ENCODE measurements around the gene ITGB5. TPM values are rescaled to one million over a fixed set of nuclear protein-coding genes. Genes with fewer than 3 reads are reported as not detected.

ITGB5 gene
- total and polyA plus RNA-seq, 2 donors (not counting 3 experiments of a cell fraction or from before 2014, with no cell fraction given) = 144 to 170 TPM

GRCh38 chr3:124817079-124817478 lies 70.1 kb downstream of the ITGB5 start:
- Histone ChIP-seq H2AFZ (ENCODE audit: low read depth, low read length) (no peak overlapping the region), H3K9me3 (replicated peaks; ENCODE audit: control insufficient read depth, insufficient read depth, low read length) (no peaks in the 10 kb centered on the region), H3K27me3 (ENCODE audit: control insufficient read depth in 2 of 2, insufficient read depth in 2 of 2, low read length in 2 of 2) (no peaks in the 10 kb centered on the region), H3K79me2 (ENCODE audit: control insufficient read depth, insufficient read depth, low read length) (no peaks in the 10 kb centered on the region), H3K9me1 (replicated peaks; ENCODE audit: control insufficient read depth, extremely low read depth, insufficient read depth, low read length) (no peaks in the 10 kb centered on the region), H3K27ac (ENCODE audit: insufficient read depth, low read depth, low read length) (no peak overlapping the region), H3K4me3 (replicated peaks in 1 of 3; ENCODE audit: insufficient read depth in 1 of 3, low read depth in 1 of 3, low read length in 3 of 3) (no peak overlapping the region), H3K4me1 (ENCODE audit: control insufficient read depth, extremely low read depth, insufficient read depth, low read length) (no peaks in the 10 kb centered on the region), H3K4me2 (ENCODE audit: insufficient read depth, low read length) (no peak overlapping the region), H4K20me1 (replicated peaks; ENCODE audit: control insufficient read depth, extremely low read depth, insufficient read depth, low read length) (no peaks in the 10 kb centered on the region), H3K9ac (replicated peaks; ENCODE audit: extremely low read depth, insufficient read depth, low read length) (no peak overlapping the region), H3K36me3 (ENCODE audit: control insufficient read depth in 2 of 2, extremely low read depth in 1 of 2, insufficient read depth in 2 of 2, low read length in 2 of 2) (peaks cover 0 to 2% of the 10 kb centered on the region in 2 experiments)
- no TSS peak for BruUV-seq (replicated peaks)
- TF ChIP-seq EZH2 (IDR thresholded peaks at IDR 0.05; ENCODE audit: borderline replicate concordance, low read depth, low read length, severe bottlenecking) = no peak
- TF ChIP-seq MYC (IDR thresholded peaks at IDR 0.05; ENCODE audit: low read depth, low read length) = no peak
- FAIRE-seq (no peak), DNase-seq (ENCODE audit: low read depth, low spot score) (no peak)
- POLR2A ChIA-PET = no interaction called here
- intact Hi-C loops (cut with micrococcal nuclease) (no loop called here), dilution Hi-C loops (cut with MboI; ENCODE audit: extremely low pct_ligation_motif_present, low sequenced_read_pairs) (no loop called here)
- CTCF ChIA-PET = interaction anchor here (1.2 kb wide), 1 partner anchor 19 kb away, joined by 3 read pairs; no protein-coding TSS in a partner anchor

GRCh38 chr3:124816206-124816605 lies 71.0 kb downstream of the ITGB5 start:
- H3K36me3 ChIP-seq (ENCODE audit: control insufficient read depth in 2 of 2, extremely low read depth in 1 of 2, insufficient read depth in 2 of 2, low read length in 2 of 2) = peaks cover 0 to 2% of the 10 kb centered on the region in 2 experiments
- CTCF ChIA-PET = interaction anchor here (1.6 kb wide), 1 partner anchor 29 kb away, joined by 8 read pairs; no protein-coding TSS in a partner anchor

More at GRCh38 chr3:124816206-124816605, 71.0 kb downstream of the ITGB5 start:
- H3K4me3 ChIP-seq (replicated peaks in 1 of 3; ENCODE audit: insufficient read depth in 1 of 3, low read depth in 1 of 3, low read length in 3 of 3) = no peak overlapping the region
- TF ChIP-seq POLR2A (IDR thresholded peaks at IDR 0.05; ENCODE audit: low read depth, low read length) (no peak), GATA2 (IDR thresholded peaks at IDR 0.05; ENCODE audit: insufficient read depth, insufficient read length, low read depth, low read length) (no peak), FOS (IDR thresholded peaks at IDR 0.05; ENCODE audit: borderline replicate concordance, insufficient read depth, low read length) (no peak), POLR2AphosphoS5 (IDR thresholded peaks at IDR 0.05; ENCODE audit: insufficient read depth, low read depth, low read length) (no peak), EZH2 (IDR thresholded peaks at IDR 0.05; ENCODE audit: borderline replicate concordance, low read depth, low read length, severe bottlenecking) (no peak), MAX (IDR thresholded peaks at IDR 0.05; ENCODE audit: insufficient read depth, insufficient read length) (no peak), JUN (IDR thresholded peaks at IDR 0.05; ENCODE audit: borderline replicate concordance, insufficient read depth, insufficient read length, low read depth) (no peak), CTCF (IDR thresholded peaks at IDR 0.05; ENCODE audit: extremely low read depth in 1 of 2, insufficient read depth in 1 of 2, low read depth in 1 of 2, low read length in 2 of 2) (no peak), MYC (IDR thresholded peaks at IDR 0.05; ENCODE audit: low read depth, low read length) (no peak)
- no peaks in the 10 kb centered on the region for H3K9me1 ChIP-seq (replicated peaks; ENCODE audit: control insufficient read depth, extremely low read depth, insufficient read depth, low read length)
- BruUV-seq (replicated peaks) = no TSS peak
- POLR2A ChIA-PET = no interaction called here
- DNase-seq (ENCODE audit: low read depth, low spot score) (no peak), FAIRE-seq (no peak)
- intact Hi-C loops (cut with micrococcal nuclease) = no loop called here
- no peak overlapping the region for H2AFZ ChIP-seq (ENCODE audit: low read depth, low read length)
- no peak overlapping the region for H3K27ac ChIP-seq (ENCODE audit: insufficient read depth, low read depth, low read length)
- no peak overlapping the region for H3K4me2 ChIP-seq (ENCODE audit: insufficient read depth, low read length)
- dilution Hi-C loops (cut with MboI; ENCODE audit: extremely low pct_ligation_motif_present, low sequenced_read_pairs) = no loop called here
- H3K4me1 ChIP-seq (ENCODE audit: control insufficient read depth, extremely low read depth, insufficient read depth, low read length) = no peaks in the 10 kb centered on the region
- H3K27me3 ChIP-seq (ENCODE audit: control insufficient read depth in 2 of 2, insufficient read depth in 2 of 2, low read length in 2 of 2) = no peaks in the 10 kb centered on the region
- no peaks in the 10 kb centered on the region for H3K9me3 ChIP-seq (replicated peaks; ENCODE audit: control insufficient read depth, insufficient read depth, low read length)
- no peaks in the 10 kb centered on the region for H3K79me2 ChIP-seq (ENCODE audit: control insufficient read depth, insufficient read depth, low read length)
- H4K20me1 ChIP-seq (replicated peaks; ENCODE audit: control insufficient read depth, extremely low read depth, insufficient read depth, low read length) = no peaks in the 10 kb centered on the region
- no peak overlapping the region for H3K9ac ChIP-seq (replicated peaks; ENCODE audit: extremely low read depth, insufficient read depth, low read length)

Measured in endothelial cell of umbilical vein (primary cell).